GM19463 (cell line): ENCODE data around the gene BCAP31.
"Not testable (repeated sequence)": the region's sequence is repeated elsewhere in the genome, so short reads cannot be mapped to it uniquely, and the experiment has no call there.

ENCODE experiments used
- ATAC-seq: cut with Tn5 transposase; IDR thresholded peaks from one replicate; pipeline ENCODE4 v1.9.1; 2021; ENCODE audit warnings: mild to moderate bottlenecking, moderate library complexity; ENCODE audit not compliant: unreplicated experiment

BCAP31 gene

GRCh38 chrX:153696986-153697722, 27.0 kb downstream of the BCAP31 start:
- ATAC-seq: not testable (repeated sequence)

DNA sequence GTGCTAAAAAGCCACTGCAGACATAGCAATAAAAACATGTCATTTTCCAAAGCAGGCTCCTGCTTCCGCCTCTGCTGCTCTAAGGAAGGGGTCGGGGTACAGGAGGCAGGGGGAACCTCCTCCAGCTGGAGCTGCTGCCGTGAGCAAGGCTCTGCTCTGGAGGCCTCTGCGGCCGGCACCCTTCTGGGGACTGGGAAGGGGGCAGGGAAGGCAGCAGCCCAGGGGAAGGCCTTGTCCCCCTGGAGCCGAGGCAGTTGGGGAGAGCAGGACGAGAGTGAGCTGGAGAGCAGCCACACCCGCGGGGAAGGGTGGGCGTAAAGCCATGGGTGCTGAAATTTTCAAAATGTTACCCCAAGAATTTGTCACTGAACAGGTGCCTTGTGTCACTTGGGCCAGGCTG, 27.6 kb downstream of the BCAP31 start:
- not testable (repeated sequence) for ATAC-seq

- no peak for ATAC-seq
These were observed 28.1 kb downstream of the BCAP31 start for GRCh38 chrX:153696100-153696499.

- ATAC-seq: no peak
These were observed 29.4 kb downstream of the BCAP31 start for GRCh38 chrX:153694687-153695270.

DNA sequence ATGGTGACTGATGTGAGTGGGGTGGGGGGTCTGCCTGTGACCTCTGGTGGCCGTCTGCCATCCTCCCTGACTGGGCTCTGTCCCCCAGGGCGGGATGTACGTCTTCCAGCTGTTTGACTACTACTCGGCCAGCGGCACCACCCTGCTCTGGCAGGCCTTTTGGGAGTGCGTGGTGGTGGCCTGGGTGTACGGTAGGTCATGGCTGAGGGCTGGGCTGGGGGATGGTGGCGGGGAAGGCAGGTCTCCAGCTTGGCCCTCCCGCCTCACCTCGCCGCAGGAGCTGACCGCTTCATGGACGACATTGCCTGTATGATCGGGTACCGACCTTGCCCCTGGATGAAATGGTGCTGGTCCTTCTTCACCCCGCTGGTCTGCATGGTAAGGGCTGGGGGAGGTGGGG, 29.9 kb downstream of the BCAP31 start:
- ATAC-seq: not testable (repeated sequence)

- ATAC-seq: no peak
These were observed 30.7 kb downstream of the BCAP31 start for GRCh38 chrX:153693216-153694086.

DNA sequence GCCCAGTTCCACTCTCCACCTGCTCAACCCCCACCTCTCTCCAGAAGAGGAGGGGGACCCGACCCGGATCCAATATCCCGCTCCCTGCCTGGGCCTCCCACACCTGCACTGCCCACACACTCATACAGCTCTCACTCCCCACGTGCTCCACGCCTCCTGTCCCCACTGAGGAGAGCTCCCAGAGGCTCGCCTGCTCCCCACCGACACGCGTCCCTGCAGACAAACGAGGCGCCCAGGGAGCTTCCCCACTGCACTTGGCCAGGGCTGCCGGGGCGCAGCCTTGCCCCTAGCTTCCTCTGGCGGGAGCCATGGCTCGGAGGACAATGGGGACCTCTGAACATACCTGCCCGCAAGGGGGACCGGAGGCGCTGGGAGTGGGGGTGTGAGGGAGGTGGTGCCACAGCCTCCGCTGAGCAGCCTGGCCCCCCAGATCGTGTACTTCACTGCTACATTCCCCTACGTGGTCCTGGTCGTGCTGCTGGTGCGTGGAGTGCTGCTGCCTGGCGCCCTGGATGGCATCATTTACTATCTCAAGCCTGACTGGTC, 31.5 kb downstream of the BCAP31 start:
- no peak for ATAC-seq

- no peak for ATAC-seq
These were observed 32.2 kb downstream of the BCAP31 start for GRCh38 chrX:153692003-153692402.

DNA sequence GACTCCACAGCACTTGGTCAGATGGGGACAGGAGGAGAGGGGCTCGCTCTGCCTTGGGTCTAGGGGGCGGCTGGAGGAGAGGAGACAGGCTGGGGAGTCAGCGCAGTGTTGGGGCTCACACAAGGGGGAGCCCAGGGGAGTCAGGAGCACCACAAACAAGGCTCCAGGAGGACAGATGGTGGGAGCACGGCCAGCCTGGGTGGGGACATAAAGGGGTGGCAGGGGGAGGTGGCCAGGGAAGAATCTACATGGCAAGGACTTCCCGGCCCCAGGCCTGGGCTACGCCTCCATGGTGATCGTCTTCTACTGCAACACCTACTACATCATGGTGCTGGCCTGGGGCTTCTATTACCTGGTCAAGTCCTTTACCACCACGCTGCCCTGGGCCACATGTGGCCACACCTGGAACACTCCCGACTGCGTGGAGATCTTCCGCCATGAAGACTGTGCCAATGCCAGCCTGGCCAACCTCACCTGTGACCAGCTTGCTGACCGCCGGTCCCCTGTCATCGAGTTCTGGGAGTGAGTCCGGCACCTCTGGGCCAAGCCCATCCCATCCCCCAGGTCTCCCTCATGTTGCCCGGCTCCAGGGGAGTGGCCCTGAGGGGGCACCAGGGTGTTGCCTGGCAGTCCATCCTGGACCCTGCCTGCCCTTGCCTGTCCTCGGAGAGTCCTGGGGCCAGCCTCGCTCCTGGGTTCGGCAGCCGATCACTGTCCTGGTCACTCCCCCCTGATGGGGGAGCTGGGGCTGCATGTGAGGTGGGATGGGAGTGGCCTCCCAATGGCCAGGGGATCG, 33.0 kb downstream of the BCAP31 start:
- not testable (repeated sequence) for ATAC-seq

- ATAC-seq: no peak
These were observed 33.7 kb downstream of the BCAP31 start for GRCh38 chrX:153690466-153690865.

- ATAC-seq: no peak
These were observed 34.3 kb downstream of the BCAP31 start for GRCh38 chrX:153689654-153690465.

DNA sequence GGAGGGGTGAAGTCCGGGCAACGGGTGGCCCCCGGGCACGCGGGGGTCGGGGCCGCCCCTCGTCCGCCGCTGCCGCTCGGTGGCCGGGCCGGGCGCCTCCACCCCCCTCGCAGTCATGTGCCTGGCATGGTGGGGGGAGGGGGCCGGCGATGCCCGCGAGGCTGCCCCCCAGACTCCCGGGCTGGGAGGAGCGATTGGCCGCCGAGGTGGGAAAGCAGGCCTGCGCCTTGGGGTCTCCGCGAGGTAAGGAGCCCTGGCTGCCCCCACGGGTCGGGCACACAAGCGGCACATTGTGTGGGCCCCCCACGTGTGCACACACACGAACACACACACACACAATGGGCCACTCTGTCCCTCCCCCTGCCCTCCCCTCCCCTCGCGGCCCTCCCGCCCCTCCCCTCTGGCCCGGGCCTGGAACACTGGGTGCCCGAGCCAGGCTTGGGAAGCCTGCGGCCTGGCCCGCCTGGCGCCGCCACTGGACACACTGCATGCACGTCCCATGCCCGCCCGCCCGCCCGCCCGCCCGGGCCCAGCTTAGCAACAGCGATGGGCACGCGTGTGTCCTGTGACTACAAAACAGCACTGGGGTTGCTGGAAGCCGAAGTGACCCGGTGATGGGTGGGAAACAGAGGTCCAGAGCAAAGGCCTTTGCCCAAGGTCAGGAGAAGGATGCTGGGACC, 35.1 kb downstream of the BCAP31 start:
- no peak for ATAC-seq

DNA sequence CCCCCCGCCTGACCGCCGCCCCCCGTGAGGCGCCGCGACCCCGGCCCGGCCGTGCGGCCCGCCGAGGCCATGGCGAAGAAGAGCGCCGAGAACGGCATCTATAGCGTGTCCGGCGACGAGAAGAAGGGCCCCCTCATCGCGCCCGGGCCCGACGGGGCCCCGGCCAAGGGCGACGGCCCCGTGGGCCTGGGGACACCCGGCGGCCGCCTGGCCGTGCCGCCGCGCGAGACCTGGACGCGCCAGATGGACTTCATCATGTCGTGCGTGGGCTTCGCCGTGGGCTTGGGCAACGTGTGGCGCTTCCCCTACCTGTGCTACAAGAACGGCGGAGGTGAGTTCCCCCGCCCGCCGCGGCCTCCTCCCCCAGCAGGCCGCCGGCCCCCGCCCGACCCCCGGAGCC, 35.7 kb downstream of the BCAP31 start:
- no peak for ATAC-seq

- no peak for ATAC-seq
These were observed 36.1 kb downstream of the BCAP31 start for GRCh38 chrX:153688071-153688470.

GRCh38 chrX:153687121-153688039, 36.8 kb downstream of the BCAP31 start, which contains the start of gene SLC6A8:
TSS of gene SLC6A8 (plus strand) at chrX:153687926. CDS start at chrX:153688575, 649 bp downstream.
- no peak for ATAC-seq

DNA sequence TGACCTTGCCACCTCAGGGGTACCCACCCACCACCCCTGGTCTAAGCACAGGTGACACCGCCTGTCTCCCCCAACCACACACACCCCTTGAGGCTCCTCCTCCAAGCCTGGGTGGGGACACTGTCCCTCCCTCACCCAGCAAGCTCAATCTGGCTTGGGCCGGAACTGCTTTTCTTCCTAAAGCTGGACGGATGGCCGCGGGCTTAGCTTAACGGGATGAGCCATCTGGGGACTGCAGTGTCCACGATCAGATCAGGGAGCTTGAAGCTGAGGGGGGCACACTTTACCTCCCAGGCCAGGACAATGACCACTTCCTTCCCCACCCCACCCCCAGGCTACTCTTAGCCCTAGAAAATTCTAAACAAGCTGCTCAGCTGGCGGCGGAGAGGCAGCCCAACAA, 37.5 kb downstream of the BCAP31 start:
- no peak for ATAC-seq

- no peak for ATAC-seq
These were observed 38.2 kb downstream of the BCAP31 start for GRCh38 chrX:153685751-153686696.
